Suppressor macrophage treated with lipopolysaccharide for 4 hours (primary cell): ENCODE data around the gene IL16.

Experiments used
- DNase-seq: peaks from one replicate; pipeline ENCODE4 v3.0.0-alpha.2; 2020

The IL16 gene

GRCh38 chr15:81257435-81257834 lies 60.8 kb downstream of the IL16 start:
- DNase-seq, result no peak

- no peak for DNase-seq
These were observed 61.8 kb downstream of the IL16 start for GRCh38 chr15:81258455-81258854.

- DNase-seq, result no peak
These were observed 63.1 kb downstream of the IL16 start for GRCh38 chr15:81259760-81260298.

GRCh38 chr15:81261172-81261811 lies 64.6 kb downstream of the IL16 start:
- DNase-seq, result no peak

GRCh38 chr15:81263477-81263876 lies 66.8 kb downstream of the IL16 start:
- DNase-seq, result no peak

- no peak for DNase-seq
These were observed 67.6 kb downstream of the IL16 start for GRCh38 chr15:81264072-81264857.

GRCh38 chr15:81265256-81265943 lies 68.7 kb downstream of the IL16 start:
- DNase-seq, result no peak

- DNase-seq, result peak; percentile 90
These were observed 69.5 kb downstream of the IL16 start for GRCh38 chr15:81265944-81266775.

GRCh38 chr15:81268340-81268739 lies 71.7 kb downstream of the IL16 start:
- DNase-seq, result no peak

- DNase-seq, result peak; percentile 87
These were observed 72.4 kb downstream of the IL16 start for GRCh38 chr15:81268881-81269601.

- no peak for DNase-seq
These were observed 73.5 kb downstream of the IL16 start for GRCh38 chr15:81270188-81270587.

- DNase-seq, result no peak
These were observed 74.3 kb downstream of the IL16 start for GRCh38 chr15:81270781-81271491.

- no peak for DNase-seq
These were observed 75.3 kb downstream of the IL16 start for GRCh38 chr15:81271761-81272644.

GRCh38 chr15:81273200-81273599 lies 76.5 kb downstream of the IL16 start:
- DNase-seq, result no peak

GRCh38 chr15:81273855-81274254 lies 77.2 kb downstream of the IL16 start:
- DNase-seq, result no peak

- DNase-seq, result no peak
These were observed 77.6 kb downstream of the IL16 start for GRCh38 chr15:81274255-81274654.

- peak; percentile 86 for DNase-seq
These were observed 78.4 kb downstream of the IL16 start for GRCh38 chr15:81274931-81275707.

GRCh38 chr15:81275711-81276392 lies 79.2 kb downstream of the IL16 start:
- no peak for DNase-seq

GRCh38 chr15:81276967-81277366 lies 80.3 kb downstream of the IL16 start:
- DNase-seq, result no peak
